ENCODE data around the gene DIPK2A. TPM values are rescaled to one million over a fixed set of nuclear protein-coding genes. Genes with fewer than 3 reads are reported as not detected.

DIPK2A gene
- total and polyA plus RNA-seq, 2 of the 4 experiments (the other 2 are of a cell fraction), result 9.3 to 14.0 TPM

DNA sequence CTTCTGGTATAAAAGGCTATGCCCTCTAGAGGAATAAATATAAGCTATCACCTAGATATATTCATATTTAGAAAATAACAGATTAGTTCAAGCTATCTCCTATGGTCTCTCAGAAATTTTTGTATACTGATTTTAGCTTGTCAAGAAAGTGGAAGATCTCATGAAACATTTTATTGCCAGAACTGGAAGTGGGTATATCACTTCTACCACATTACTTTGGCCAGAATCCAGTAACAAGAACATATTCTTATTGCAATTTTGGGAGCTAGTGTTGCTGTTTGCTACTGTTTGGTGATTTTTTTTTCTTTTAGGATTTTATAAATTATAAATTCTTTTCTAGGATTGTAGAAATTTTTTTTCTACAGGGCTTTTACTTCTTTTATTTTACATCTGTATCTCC is 14.2 kb upstream of the DIPK2A start:
- Histone ChIP-seq H3K14ac (replicated peaks; ENCODE audit: low read depth, low read length) (no peak overlapping the region), H4K20me1 (ENCODE audit: insufficient read depth, low read length) (no peaks in the 10 kb centered on the region), H3K27ac (ENCODE audit: insufficient read depth, low read length) (no peak overlapping the region), H3K4me3 (ENCODE audit: insufficient read depth, low read depth, low read length) (no peak overlapping the region), H3K9ac (ENCODE audit: low read depth, low read length) (no peak overlapping the region), H3K23ac (ENCODE audit: low read depth, low read length) (no peak overlapping the region), H3K79me1 (ENCODE audit: low read depth in 1 of 2, low read length in 2 of 2) (no peaks in the 10 kb centered on the region), H3K9me1 (ENCODE audit: insufficient read depth, low read length) (no peaks in the 10 kb centered on the region), H2BK20ac (ENCODE audit: low read depth, low read length) (no peak overlapping the region), H3K4ac (ENCODE audit: low read depth, low read length) (no peak overlapping the region), H4K91ac (ENCODE audit: insufficient read depth, low read depth, low read length) (no peak overlapping the region), H2AK9ac (replicated peaks; ENCODE audit: low read depth, low read length, poor library complexity) (no peak overlapping the region), H2BK120ac (ENCODE audit: low read depth, low read length) (no peak overlapping the region), H2AK5ac (ENCODE audit: low read depth, low read length) (no peak overlapping the region), H3K9me3 (ENCODE audit: control insufficient read depth, insufficient read depth, low read length) (no peaks in the 10 kb centered on the region), H3K36me3 (ENCODE audit: control insufficient read depth, insufficient read depth, low read length) (no peaks in the 10 kb centered on the region), H4K5ac (ENCODE audit: low read depth, low read length) (no peak overlapping the region), H2BK5ac (ENCODE audit: low read depth, low read length, poor library complexity, severe bottlenecking) (no peak overlapping the region), H3K18ac (ENCODE audit: low read depth, low read length) (no peak overlapping the region), H2BK15ac (ENCODE audit: low read depth, low read length) (no peak overlapping the region), H3K56ac (ENCODE audit: extremely low read depth, insufficient read depth, low read length) (no peak overlapping the region), H3K4me2 (ENCODE audit: low read depth, low read length) (no peak overlapping the region), H3K4me1 (ENCODE audit: control insufficient read depth, insufficient read depth, low read length) (no peaks in the 10 kb centered on the region), H3K27me3 (ENCODE audit: control insufficient read depth, insufficient read depth, low read length) (no peaks in the 10 kb centered on the region), H2AFZ (replicated peaks; ENCODE audit: low read length, poor library complexity) (no peak overlapping the region), H4K8ac (ENCODE audit: low read depth in 2 of 2, low read length in 2 of 2) (no peak overlapping the region)
- no peak for TF ChIP-seq CEBPB (IDR thresholded peaks at IDR 0.05; ENCODE audit: low read depth, low read length)
- TF ChIP-seq, protein P1, sequence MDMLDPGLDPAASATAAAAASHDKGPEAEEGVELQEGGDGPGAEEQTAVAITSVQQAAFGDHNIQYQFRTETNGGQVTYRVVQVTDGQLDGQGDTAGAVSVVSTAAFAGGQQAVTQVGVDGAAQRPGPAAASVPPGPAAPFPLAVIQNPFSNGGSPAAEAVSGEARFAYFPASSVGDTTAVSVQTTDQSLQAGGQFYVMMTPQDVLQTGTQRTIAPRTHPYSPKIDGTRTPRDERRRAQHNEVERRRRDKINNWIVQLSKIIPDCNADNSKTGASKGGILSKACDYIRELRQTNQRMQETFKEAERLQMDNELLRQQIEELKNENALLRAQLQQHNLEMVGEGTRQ (IDR thresholded peaks at IDR 0.05; ENCODE audit: low read depth, low read length), result no peak
- no peak for TF ChIP-seq CHD1 (IDR thresholded peaks at IDR 0.05; ENCODE audit: low read depth, low read length)
- no peak for TF ChIP-seq MAZ (IDR thresholded peaks at IDR 0.05; ENCODE audit: borderline replicate concordance, low read depth, low read length)
- TF ChIP-seq MAFK (IDR thresholded peaks at IDR 0.05; ENCODE audit: low read depth, low read length), result no peak
- no peak for TF ChIP-seq NFE2L2 (IDR thresholded peaks at IDR 0.05; ENCODE audit: low read depth, low read length)
- no peak for TF ChIP-seq POLR2A (IDR thresholded peaks at IDR 0.05; ENCODE audit: low read depth, low read length)
- TF ChIP-seq, protein P2, sequence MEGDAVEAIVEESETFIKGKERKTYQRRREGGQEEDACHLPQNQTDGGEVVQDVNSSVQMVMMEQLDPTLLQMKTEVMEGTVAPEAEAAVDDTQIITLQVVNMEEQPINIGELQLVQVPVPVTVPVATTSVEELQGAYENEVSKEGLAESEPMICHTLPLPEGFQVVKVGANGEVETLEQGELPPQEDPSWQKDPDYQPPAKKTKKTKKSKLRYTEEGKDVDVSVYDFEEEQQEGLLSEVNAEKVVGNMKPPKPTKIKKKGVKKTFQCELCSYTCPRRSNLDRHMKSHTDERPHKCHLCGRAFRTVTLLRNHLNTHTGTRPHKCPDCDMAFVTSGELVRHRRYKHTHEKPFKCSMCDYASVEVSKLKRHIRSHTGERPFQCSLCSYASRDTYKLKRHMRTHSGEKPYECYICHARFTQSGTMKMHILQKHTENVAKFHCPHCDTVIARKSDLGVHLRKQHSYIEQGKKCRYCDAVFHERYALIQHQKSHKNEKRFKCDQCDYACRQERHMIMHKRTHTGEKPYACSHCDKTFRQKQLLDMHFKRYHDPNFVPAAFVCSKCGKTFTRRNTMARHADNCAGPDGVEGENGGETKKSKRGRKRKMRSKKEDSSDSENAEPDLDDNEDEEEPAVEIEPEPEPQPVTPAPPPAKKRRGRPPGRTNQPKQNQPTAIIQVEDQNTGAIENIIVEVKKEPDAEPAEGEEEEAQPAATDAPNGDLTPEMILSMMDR (conservative IDR thresholded peaks at IDR 0.05; ENCODE audit: low read depth, low read length), result no peak
- TF ChIP-seq, protein P3, sequence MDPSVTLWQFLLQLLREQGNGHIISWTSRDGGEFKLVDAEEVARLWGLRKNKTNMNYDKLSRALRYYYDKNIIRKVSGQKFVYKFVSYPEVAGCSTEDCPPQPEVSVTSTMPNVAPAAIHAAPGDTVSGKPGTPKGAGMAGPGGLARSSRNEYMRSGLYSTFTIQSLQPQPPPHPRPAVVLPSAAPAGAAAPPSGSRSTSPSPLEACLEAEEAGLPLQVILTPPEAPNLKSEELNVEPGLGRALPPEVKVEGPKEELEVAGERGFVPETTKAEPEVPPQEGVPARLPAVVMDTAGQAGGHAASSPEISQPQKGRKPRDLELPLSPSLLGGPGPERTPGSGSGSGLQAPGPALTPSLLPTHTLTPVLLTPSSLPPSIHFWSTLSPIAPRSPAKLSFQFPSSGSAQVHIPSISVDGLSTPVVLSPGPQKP (IDR thresholded peaks at IDR 0.05; ENCODE audit: borderline replicate concordance, low read depth, low read length), result no peak
- TF ChIP-seq MXI1 (IDR thresholded peaks at IDR 0.05; ENCODE audit: borderline replicate concordance, low read depth, low read length), result no peak
- TF ChIP-seq SMC3 (IDR thresholded peaks at IDR 0.05; ENCODE audit: low read depth, low read length), result no peak
- TF ChIP-seq RCOR1 (IDR thresholded peaks at IDR 0.05; ENCODE audit: insufficient replicate concordance, low read length), result no peak
- no peak for TF ChIP-seq BHLHE40 (IDR thresholded peaks at IDR 0.05; ENCODE audit: low read depth, low read length)
- TF ChIP-seq RAD21 (IDR thresholded peaks at IDR 0.05; ENCODE audit: low read length), result no peak
- no peak for TF ChIP-seq RFX5 (IDR thresholded peaks at IDR 0.05; ENCODE audit: low read depth, low read length)
- no peak for TF ChIP-seq FOS (IDR thresholded peaks at IDR 0.05; ENCODE audit: low read depth, low read length)
- no peak for DNase-seq
- intact Hi-C loops (cut with micrococcal nuclease), result no loop called here
- CTCF ChIA-PET, result interaction anchor here (0.6 to 1.2 kb wide), 3 partner anchors 15 to 434 kb away, joined by 3 to 5 read pairs (median 3); no protein-coding TSS in a partner anchor
- no TSS peak for BruUV-seq (replicated peaks)
- dilution Hi-C loops (cut with HindIII; ENCODE audit: low sequenced_read_pairs, unreplicated experiment), result no loop called here
- POLR2A ChIA-PET (ENCODE audit: unreplicated experiment), result no interaction called here
- ATAC-seq (ENCODE audit: low read depth), result no peak
- in situ Hi-C loops (cut with MboI; ENCODE audit: low sequenced_read_pairs), result loop anchor here (10.0 kb wide), 1 partner anchor 183 kb away; no protein-coding TSS in a partner anchor

Data from IMR-90 (cell line).